Measurements from ENCODE around the gene TMEM52. TPM values are rescaled to one million over a fixed set of nuclear protein-coding genes. Genes with fewer than 3 reads are reported as not detected.
"Not testable (repeated sequence)": the region's sequence is repeated elsewhere in the genome, so short reads cannot be mapped to it uniquely, and the experiment has no call there.

Gene TMEM52
- total and polyA plus RNA-seq, 2 experiments from 2014 or later: 0.40 TPM; not detected in 1

- peak; percentile 96 for DNase-seq
- Histone ChIP-seq H3F3A (ENCODE audit: insufficient read depth) (peaks cover 13% of the 10 kb centered on the region), H3K4me3 (peak within 1 kb of the TSS; percentile 91), H3K4me2 (ENCODE audit: unreplicated experiment) (peak within 1 kb of the TSS; percentile 92), H3K9me3 (ENCODE audit: low read depth) (no peaks in the 10 kb centered on the region), H3K79me2 (ENCODE audit: insufficient read depth) (peaks cover 54% of the 10 kb centered on the region), H3K4me1 (ENCODE audit: insufficient read depth) (peaks cover 46% of the 10 kb centered on the region), H3K27me3 (replicated peaks; ENCODE audit: insufficient read depth) (no peaks in the 10 kb centered on the region), H2AFZ (peak within 1 kb of the TSS; percentile 74), H4K20me1 (ENCODE audit: insufficient read depth) (peaks cover 30% of the 10 kb centered on the region; the same call in 1 of the 2 replicates), H3K9ac (peak within 1 kb of the TSS; percentile 93), H3K9me2 (ENCODE audit: insufficient read depth) (no peaks in the 10 kb centered on the region), H3K27ac (peak within 1 kb of the TSS; percentile 76), H3K36me3 (ENCODE audit: low read depth) (0 out of 2 replicates have a peak, but pooled peaks cover 3% of the 10 kb centered on the region)
- in situ Hi-C loops (cut with MboI): no loop called here
- 0 to 1% methylated on average over 33 to 64 of the region's 137 CpGs for WGBS, 2 experiments (ENCODE audit: low coverage in 1 of 2, low lambda C conversion rate in 2 of 2, missing lambda C conversion rate in 2 of 2)
- TF ChIP-seq EZH2phosphoT487 (IDR thresholded peaks at IDR 0.05; ENCODE audit: insufficient read depth, low read depth) (no peak), EZH2 (IDR thresholded peaks at IDR 0.05; ENCODE audit: insufficient read depth, poor library complexity, severe bottlenecking) (no peak)
These were observed 28.4 kb downstream of the TMEM52 start, which contains the start of gene GNB1 for GRCh38 chr1:1890506-1891348. GNB1 (minus strand) TSS chr1:1891087; CDS start chr1:1825453, 65,634 bp downstream.

GRCh38 chr1:1889847-1890505, 29.1 kb downstream of the TMEM52 start:
- Histone ChIP-seq H3K36me3 (ENCODE audit: low read depth) (0 out of 2 replicates have a peak, but pooled peaks cover 3% of the 10 kb centered on the region), H3K9me3 (ENCODE audit: low read depth) (no peaks in the 10 kb centered on the region), H3K9me2 (ENCODE audit: insufficient read depth) (no peaks in the 10 kb centered on the region), H3K4me2 (ENCODE audit: unreplicated experiment) (peak overlapping the region; percentile 92), H3K4me1 (ENCODE audit: insufficient read depth) (peaks cover 47% of the 10 kb centered on the region), H3K9ac (peak overlapping the region; percentile 93), H2AFZ (no peak overlapping the region), H3F3A (ENCODE audit: insufficient read depth) (peaks cover 13% of the 10 kb centered on the region), H3K4me3 (peak overlapping the region; percentile 91), H3K27me3 (replicated peaks; ENCODE audit: insufficient read depth) (no peaks in the 10 kb centered on the region), H3K79me2 (ENCODE audit: insufficient read depth) (peaks cover 62% of the 10 kb centered on the region), H4K20me1 (ENCODE audit: insufficient read depth) (peaks cover 30% of the 10 kb centered on the region; the same call in 1 of the 2 replicates), H3K27ac (peak overlapping the region; percentile 76)
- no peak for TF ChIP-seq EZH2 (IDR thresholded peaks at IDR 0.05; ENCODE audit: insufficient read depth, poor library complexity, severe bottlenecking)
- TF ChIP-seq EZH2phosphoT487 (IDR thresholded peaks at IDR 0.05; ENCODE audit: insufficient read depth, low read depth): no peak
- WGBS, 2 experiments (ENCODE audit: low coverage in 1 of 2, low lambda C conversion rate in 2 of 2, missing lambda C conversion rate in 2 of 2): 1% methylated on average over 49 to 70 of the region's 88 CpGs
- in situ Hi-C loops (cut with MboI): no loop called here
- DNase-seq: peak; percentile 76

- Histone ChIP-seq H3K9ac (peak overlapping the region; percentile 93), H3K9me2 (ENCODE audit: insufficient read depth) (no peaks in the 10 kb centered on the region), H4K20me1 (ENCODE audit: insufficient read depth) (peaks cover 36% of the 10 kb centered on the region; the same call in 1 of the 2 replicates), H3K27ac (peak overlapping the region; percentile 76), H3K9me3 (ENCODE audit: low read depth) (no peaks in the 10 kb centered on the region), H3K4me2 (ENCODE audit: unreplicated experiment) (peak overlapping the region; percentile 92), H3K79me2 (ENCODE audit: insufficient read depth) (peaks cover 69% of the 10 kb centered on the region), H3K4me1 (ENCODE audit: insufficient read depth) (peaks cover 41% of the 10 kb centered on the region), H3K27me3 (replicated peaks; ENCODE audit: insufficient read depth) (no peaks in the 10 kb centered on the region), H2AFZ (no peak overlapping the region), H3F3A (ENCODE audit: insufficient read depth) (peaks cover 15% of the 10 kb centered on the region), H3K4me3 (peak overlapping the region; percentile 91), H3K36me3 (ENCODE audit: low read depth) (0 out of 2 replicates have a peak, but pooled peaks cover 3% of the 10 kb centered on the region)
- in situ Hi-C loops (cut with MboI): no loop called here
- TF ChIP-seq EZH2phosphoT487 (IDR thresholded peaks at IDR 0.05; ENCODE audit: insufficient read depth, low read depth) (no peak), EZH2 (IDR thresholded peaks at IDR 0.05; ENCODE audit: insufficient read depth, poor library complexity, severe bottlenecking) (no peak)
- DNase-seq: peak; percentile 58
- whole genome bisulfite sequencing, 2 experiments (ENCODE audit: low coverage in 1 of 2, low lambda C conversion rate in 2 of 2, missing lambda C conversion rate in 2 of 2): 0 to 1% methylated on average over 9 of the region's 9 CpGs
These were observed 29.9 kb downstream of the TMEM52 start for GRCh38 chr1:1889090-1889750.

- Histone ChIP-seq H3K79me2 (ENCODE audit: insufficient read depth) (peaks cover 100% of the 10 kb centered on the region), H3K9ac (peak overlapping the region; percentile 35; the same call in 1 of the 2 replicates), H3K4me1 (ENCODE audit: insufficient read depth) (peaks cover 39% of the 10 kb centered on the region), H3F3A (ENCODE audit: insufficient read depth) (peaks cover 19% of the 10 kb centered on the region), H3K27ac (peak overlapping the region; percentile 66), H4K20me1 (ENCODE audit: insufficient read depth) (peaks cover 70% of the 10 kb centered on the region; the same call in 1 of the 2 replicates)
- H2AFZ ChIP-seq; H3K4me3 ChIP-seq; H3K9me2 ChIP-seq (ENCODE audit: insufficient read depth); H3K4me2 ChIP-seq (ENCODE audit: unreplicated experiment); H3K9me3 ChIP-seq (ENCODE audit: low read depth); H3K27me3 ChIP-seq (replicated peaks; ENCODE audit: insufficient read depth); DNase-seq; in situ Hi-C loops (cut with MboI); H3K36me3 ChIP-seq (ENCODE audit: low read depth): not testable (repeated sequence)
- WGBS, 2 experiments (ENCODE audit: low coverage in 1 of 2, low lambda C conversion rate in 2 of 2, missing lambda C conversion rate in 2 of 2): 38 to 39% methylated on average over 11 of the region's 11 CpGs
These were observed 35.2 kb downstream of the TMEM52 start for GRCh38 chr1:1883890-1884289.
